HG02588 (cell line): ENCODE results near the gene HOXC4.
"Not testable (repeated sequence)": the region's sequence is repeated elsewhere in the genome, so short reads cannot be mapped to it uniquely, and the experiment has no call there.

ENCODE experiments used
- ATAC-seq: cut with Tn5 transposase; IDR thresholded peaks from one replicate; pipeline ENCODE4 v1.9.1; 2021; ENCODE audit warnings: mild to moderate bottlenecking, moderate library complexity; ENCODE audit not compliant: unreplicated experiment

HOXC4 gene

GRCh38 chr12:54053003-54053750 lies 458 bp upstream of the HOXC4 start:
- ATAC-seq, result peak; percentile 80

GRCh38 chr12:54054742-54055194 lies 1.1 kb downstream of the HOXC4 start:
- no peak for ATAC-seq

GRCh38 chr12:54055552-54055951 lies 1.9 kb downstream of the HOXC4 start:
- no peak for ATAC-seq

- ATAC-seq, result no peak
Observed at GRCh38 chr12:54056110-54056509, 2.5 kb downstream of the HOXC4 start.

GRCh38 chr12:54058128-54058768 lies 4.6 kb downstream of the HOXC4 start:
- no peak for ATAC-seq

GRCh38 chr12:54059668-54060067 lies 6.0 kb downstream of the HOXC4 start:
- no peak for ATAC-seq

- ATAC-seq, result no peak
Observed at GRCh38 chr12:54060174-54060974, 6.7 kb downstream of the HOXC4 start.

GRCh38 chr12:54060975-54061778 lies 7.5 kb downstream of the HOXC4 start:
- ATAC-seq, result no peak

- no peak for ATAC-seq
Observed at GRCh38 chr12:54065677-54066076, 12.0 kb downstream of the HOXC4 start.

GRCh38 chr12:54066408-54066807 lies 12.8 kb downstream of the HOXC4 start:
- ATAC-seq, result no peak

- no peak for ATAC-seq
Observed at GRCh38 chr12:54068418-54069070, 14.9 kb downstream of the HOXC4 start.

- ATAC-seq, result no peak
Observed at GRCh38 chr12:54071942-54072341, 18.3 kb downstream of the HOXC4 start.

GRCh38 chr12:54074308-54074707 lies 20.7 kb downstream of the HOXC4 start:
- ATAC-seq, result no peak

- no peak for ATAC-seq
Observed at GRCh38 chr12:54075409-54075808, 21.8 kb downstream of the HOXC4 start.

GRCh38 chr12:54075974-54076373 lies 22.3 kb downstream of the HOXC4 start:
- ATAC-seq, result no peak

GRCh38 chr12:54077843-54078242 lies 24.2 kb downstream of the HOXC4 start:
- not testable (repeated sequence) for ATAC-seq

GRCh38 chr12:54079115-54079514 lies 25.5 kb downstream of the HOXC4 start:
- ATAC-seq, result not testable (repeated sequence)

- ATAC-seq, result not testable (repeated sequence)
Observed at GRCh38 chr12:54080008-54080924, 26.6 kb downstream of the HOXC4 start.

- not testable (repeated sequence) for ATAC-seq
Observed at GRCh38 chr12:54081053-54081514, 27.4 kb downstream of the HOXC4 start.
